OCI-LY7 (cell line): ENCODE results near the gene BICDL1. TPM values are rescaled to one million over a fixed set of nuclear protein-coding genes. Genes with fewer than 3 reads are reported as not detected.

ENCODE experiments used
- BruUV-seq: library from RNA; stranded (reverse); fragments of 400-500 nt; replicated peaks from 2 replicates; lab custom pipeline; 2021; lab: Mats Ljungman, UMichigan
- CTCF ChIA-PET: fragments of 300-600 bp; sonication (Branson Sonifier 250); formaldehyde crosslinking; loops from one replicate; lab custom pipeline; 2022; ENCODE audit warnings: antibody characterized with exemption; ENCODE audit not compliant: unreplicated experiment; lab: Charles Lee
- POLR2A ChIA-PET: fragments of 300-600 bp; sonication (Branson Sonifier 250); formaldehyde crosslinking; loops from one replicate; lab custom pipeline; 2022; ENCODE audit warnings: antibody characterized with exemption; lab: Charles Lee
- DNase-seq: peaks from one replicate; pipeline ENCODE4 v3.0.0-alpha.2; 2015; ENCODE audit warnings: low spot score
- H2AFZ ChIP-seq: fragments of 200-600 bp; sonication (generic), shearing (Covaris generic); 2 replicates; pipeline ENCODE4 v1.6.1; 2014; ENCODE audit warnings: mild to moderate bottlenecking, antibody characterized with exemption, low read length, moderate library complexity
- H3K27ac ChIP-seq: fragments of 200-600 bp; sonication (generic); 2 replicates; pipeline ENCODE4 v1.5.1; 2014; ENCODE audit warnings: mixed run types, low read depth, mild to moderate bottlenecking, moderate library complexity, low read length, inconsistent platforms; ENCODE audit not compliant: poor library complexity, severe bottlenecking
- H3K36me3 ChIP-seq: fragments of 200-600 bp; sonication (generic); 2 replicates; pipeline ENCODE4 v1.6.1; 2014; ENCODE audit warnings: mild to moderate bottlenecking, antibody characterized with exemption, low read length, moderate library complexity, mixed read lengths; ENCODE audit not compliant: insufficient read depth
- H3K4me1 ChIP-seq: fragments of 200-600 bp; sonication (generic); 2 replicates; pipeline ENCODE4 v1.5.1; 2014; ENCODE audit warnings: mild to moderate bottlenecking, low read length; ENCODE audit not compliant: insufficient read depth, poor library complexity, severe bottlenecking
- H3K4me2 ChIP-seq: fragments of 200-600 bp; sonication (generic); 2 replicates; pipeline ENCODE4 v1.6.1; 2014; ENCODE audit warnings: mild to moderate bottlenecking, low read length
- H3K4me3 ChIP-seq: fragments of 200-600 bp; sonication (generic); 2 replicates; pipeline ENCODE4 v1.5.1; 2014; ENCODE audit warnings: mild to moderate bottlenecking, low read depth, low read length; ENCODE audit not compliant: poor library complexity, severe bottlenecking
- H3K79me2 ChIP-seq: fragments of 200-600 bp; sonication (generic); 2 replicates; pipeline ENCODE4 v1.6.1; 2016; ENCODE audit warnings: low read depth, mild to moderate bottlenecking, low read length, moderate library complexity, mixed read lengths; ENCODE audit not compliant: insufficient read depth
- H3K9me2 ChIP-seq: fragments of 200-600 bp; sonication (generic); 2 replicates; pipeline ENCODE4 v1.6.1; 2016; ENCODE audit warnings: mild to moderate bottlenecking, low read length, mixed read lengths; ENCODE audit not compliant: insufficient read depth
- H3K9me3 ChIP-seq: fragments of 200-600 bp; sonication (generic); 2 replicates; pipeline ENCODE4 v1.6.1; 2014; ENCODE audit warnings: mild to moderate bottlenecking, mixed run types, low read length, mixed read lengths
- H4K20me1 ChIP-seq: fragments of 200-600 bp; sonication (generic); 2 replicates; pipeline ENCODE4 v1.6.1; 2014; ENCODE audit warnings: mild to moderate bottlenecking, antibody characterized with exemption, low read length, moderate library complexity, mixed read lengths; ENCODE audit not compliant: insufficient read depth
- CTCF ChIP-seq: fragments of 200-600 bp; sonication (generic); conservative IDR thresholded peaks from 2 replicates; pipeline ENCODE4 v1.5.1; 2014; ENCODE audit warnings: mild to moderate bottlenecking, antibody characterized with exemption, low read length, moderate library complexity, mixed read lengths
- EZH2phosphoT487 ChIP-seq: fragments of 200-600 bp; sonication (generic); IDR thresholded peaks from 2 replicates; pipeline ENCODE4 v1.6.1; 2018; ENCODE audit warnings: low read depth, borderline replicate concordance, mild to moderate bottlenecking, mixed run types, antibody characterized with exemption, low read length, moderate library complexity, mixed read lengths
- intact Hi-C: fragments of 100-400 bp; cut with micrococcal nuclease; formaldehyde crosslinking; loops from one replicate; pipeline ENCODE4 v1.10.0; 2022; ENCODE audit not compliant: unreplicated experiment
- total RNA-seq, 2 experiments: library from RNA; depleted of rRNA in 1 of 2; stranded (reverse); fragments of >200 nt in 1 of 2; shearing (Covaris generic) in 1 of 2; gene quantifications; 2 replicates each; pipeline ENCODE4 v1.2.3, GENCODE V29; 2014 to 2022

BICDL1 gene
- total RNA-seq, 2 experiments from 2014 or later: 6.5 to 22.6 TPM

DNA sequence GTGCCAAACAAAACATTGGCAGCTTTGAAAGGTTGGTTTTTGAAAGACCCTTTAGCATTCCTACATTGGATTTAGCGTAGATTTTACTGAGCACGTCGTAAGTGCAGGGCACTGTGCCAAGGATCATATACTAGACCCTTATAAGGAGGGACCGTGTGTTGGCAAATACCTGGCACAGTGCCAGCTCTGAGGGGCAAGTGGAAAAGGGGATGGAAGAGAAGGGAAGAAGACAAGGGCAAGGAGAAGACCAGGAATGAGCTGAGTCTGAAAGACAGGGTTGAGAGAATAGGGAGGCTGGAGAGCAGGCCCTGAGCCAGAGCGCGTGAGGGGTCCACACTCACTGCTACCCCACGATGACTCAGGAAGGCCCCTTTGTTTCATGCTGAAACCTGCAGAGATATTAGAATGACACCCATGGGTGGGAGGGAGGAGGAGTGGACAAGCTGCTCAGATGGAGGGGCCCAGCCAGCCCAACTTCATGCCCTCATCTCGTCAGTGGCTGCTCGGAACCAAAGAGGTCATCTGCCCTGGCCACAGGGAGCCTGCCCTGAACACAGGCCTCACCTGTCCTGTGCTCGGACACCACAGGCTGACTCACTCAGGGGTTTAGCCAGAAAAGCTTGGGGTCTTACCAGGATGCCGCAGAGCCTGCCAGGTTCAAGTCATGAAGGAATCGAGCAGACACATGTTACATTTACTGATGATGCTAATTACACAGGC lies 102.5 kb downstream of the BICDL1 start:
- no peaks in the 10 kb centered on the region for H3K9me3 ChIP-seq
- no TSS peak for BruUV-seq
- H4K20me1 ChIP-seq: no peaks in the 10 kb centered on the region
- H3K4me3 ChIP-seq: no peak overlapping the region
- CTCF ChIA-PET: no interaction called here
- no peak for TF ChIP-seq CTCF
- no peak for TF ChIP-seq EZH2phosphoT487
- H3K36me3 ChIP-seq: peaks cover 54% of the 10 kb centered on the region
- H3K79me2 ChIP-seq: no peaks in the 10 kb centered on the region
- intact Hi-C loops: no loop called here
- no peak overlapping the region for H3K27ac ChIP-seq
- no peak for DNase-seq
- no peaks in the 10 kb centered on the region for H3K9me2 ChIP-seq
- no peak overlapping the region for H2AFZ ChIP-seq
- POLR2A ChIA-PET: no interaction called here
- H3K4me1 ChIP-seq: peaks cover 13% of the 10 kb centered on the region
- no peak overlapping the region for H3K4me2 ChIP-seq

GRCh38 chr12:120092551-120093335 lies 103.7 kb downstream of the BICDL1 start:
- peaks cover 66% of the 10 kb centered on the region for H3K36me3 ChIP-seq
- no peaks in the 10 kb centered on the region for H3K9me3 ChIP-seq
- H3K4me1 ChIP-seq: peaks cover 5% of the 10 kb centered on the region
- H3K9me2 ChIP-seq: no peaks in the 10 kb centered on the region
- intact Hi-C loops: no loop called here
- BruUV-seq: no TSS peak
- H4K20me1 ChIP-seq: no peaks in the 10 kb centered on the region
- no peak overlapping the region for H2AFZ ChIP-seq
- no peak overlapping the region for H3K27ac ChIP-seq
- ChIA-PET CTCF (no interaction called here), POLR2A (interaction anchor here (0.6 to 1.5 kb wide), 2 partner anchors 16 to 75 kb away, joined by 3 to 5 read pairs; no protein-coding TSS in a partner anchor)
- H3K79me2 ChIP-seq: no peaks in the 10 kb centered on the region
- no peak overlapping the region for H3K4me2 ChIP-seq
- no peak overlapping the region for H3K4me3 ChIP-seq
- no peak for DNase-seq
- TF ChIP-seq CTCF: no peak
- TF ChIP-seq EZH2phosphoT487: no peak

- Histone ChIP-seq H3K9me3 (no peaks in the 10 kb centered on the region), H3K4me2 (no peak overlapping the region), H3K36me3 (peaks cover 70% of the 10 kb centered on the region), H3K4me1 (no peaks in the 10 kb centered on the region), H3K9me2 (no peaks in the 10 kb centered on the region), H3K4me3 (no peak overlapping the region), H2AFZ (no peak overlapping the region), H3K27ac (no peak overlapping the region), H4K20me1 (no peaks in the 10 kb centered on the region), H3K79me2 (no peaks in the 10 kb centered on the region)
- intact Hi-C loops: no loop called here
- no peak for TF ChIP-seq CTCF
- TF ChIP-seq EZH2phosphoT487: no peak
- no peak for DNase-seq
- CTCF ChIA-PET: no interaction called here
- BruUV-seq: no TSS peak
- POLR2A ChIA-PET: interaction anchor here (1.5 kb wide), 1 partner anchor 16 kb away, joined by 3 read pairs; no protein-coding TSS in a partner anchor
These were observed 104.2 kb downstream of the BICDL1 start for GRCh38 chr12:120093336-120093591.
